ENCODE results near the gene DDX25.
"Not testable (repeated sequence)": the region's sequence is repeated elsewhere in the genome, so short reads cannot be mapped to it uniquely, and the experiment has no call there.

DDX25 gene

GRCh38 chr11:125902927-125903710 lies 1.2 kb upstream of the DDX25 start, which contains the start of gene PUS3:
TSS of gene PUS3 (minus strand) at chr11:125903206. CDS start at chr11:125896284, 6,922 bp downstream.
- peak; percentile 71 to 77 for DNase-seq (ENCODE audit: low read depth in 1 of 2, low spot score in 1 of 2)

- no peak for DNase-seq (ENCODE audit: low read depth in 1 of 2, low spot score in 1 of 2)
Measured at GRCh38 chr11:125904678-125905077, 370 bp downstream of the DDX25 start.

GRCh38 chr11:125910226-125910849 lies 6.0 kb downstream of the DDX25 start:
- DNase-seq (ENCODE audit: low read depth in 1 of 2, low spot score in 1 of 2): no peak

GRCh38 chr11:125914601-125915000 lies 10.3 kb downstream of the DDX25 start:
- DNase-seq (ENCODE audit: low read depth in 1 of 2, low spot score in 1 of 2): not testable (repeated sequence)

- DNase-seq (ENCODE audit: low read depth in 1 of 2, low spot score in 1 of 2): no peak
Measured at GRCh38 chr11:125916683-125917347, 12.5 kb downstream of the DDX25 start.

- no peak for DNase-seq (ENCODE audit: low read depth in 1 of 2, low spot score in 1 of 2)
Measured at GRCh38 chr11:125918140-125918840, 14.0 kb downstream of the DDX25 start.

- no peak for DNase-seq (ENCODE audit: low read depth in 1 of 2, low spot score in 1 of 2)
Measured at GRCh38 chr11:125921042-125921441, 16.7 kb downstream of the DDX25 start.

- DNase-seq (ENCODE audit: low read depth in 1 of 2, low spot score in 1 of 2): no peak
Measured at GRCh38 chr11:125922156-125922555, 17.8 kb downstream of the DDX25 start.

- no peak for DNase-seq (ENCODE audit: low read depth in 1 of 2, low spot score in 1 of 2)
Measured at GRCh38 chr11:125923012-125923579, 18.8 kb downstream of the DDX25 start.

- no peak for DNase-seq (ENCODE audit: low read depth in 1 of 2, low spot score in 1 of 2)
Measured at GRCh38 chr11:125923633-125924032, 19.3 kb downstream of the DDX25 start.

- no peak for DNase-seq (ENCODE audit: low read depth in 1 of 2, low spot score in 1 of 2)
Measured at GRCh38 chr11:125924384-125925007, 20.2 kb downstream of the DDX25 start.

- no peak for DNase-seq (ENCODE audit: low read depth in 1 of 2, low spot score in 1 of 2)
Measured at GRCh38 chr11:125925247-125925740, 21.0 kb downstream of the DDX25 start.

GRCh38 chr11:125925804-125926203 lies 21.5 kb downstream of the DDX25 start:
- no peak for DNase-seq (ENCODE audit: low read depth in 1 of 2, low spot score in 1 of 2)

- DNase-seq (ENCODE audit: low read depth in 1 of 2, low spot score in 1 of 2): no peak
Measured at GRCh38 chr11:125926682-125927081, 22.4 kb downstream of the DDX25 start.

GRCh38 chr11:125929445-125930075 lies 25.3 kb downstream of the DDX25 start:
- DNase-seq (ENCODE audit: low read depth in 1 of 2, low spot score in 1 of 2): no peak

- no peak for DNase-seq (ENCODE audit: low read depth in 1 of 2, low spot score in 1 of 2)
Measured at GRCh38 chr11:125930076-125930450, 25.8 kb downstream of the DDX25 start.

GRCh38 chr11:125931116-125931515 lies 26.8 kb downstream of the DDX25 start:
- no peak for DNase-seq (ENCODE audit: low read depth in 1 of 2, low spot score in 1 of 2)

- DNase-seq (ENCODE audit: low read depth in 1 of 2, low spot score in 1 of 2): no peak
Measured at GRCh38 chr11:125931668-125932067, 27.4 kb downstream of the DDX25 start.

- no peak for DNase-seq (ENCODE audit: low read depth in 1 of 2, low spot score in 1 of 2)
Measured at GRCh38 chr11:125932301-125932700, 28.0 kb downstream of the DDX25 start.

All from activated T-helper 1 cell treated with anti-CD3 and anti-CD28 coated beads, Interleukin-2, amount 50 U/mL, for 16 hours (primary cell).